Fibroblast of upper back skin (primary cell): ENCODE results near the gene TRDN.
"Not testable (repeated sequence)": the region's sequence is repeated elsewhere in the genome, so short reads cannot be mapped to it uniquely, and the experiment has no call there.

Experiments used
- DNase-seq: peaks from one replicate; pipeline ENCODE4 v3.0.0-alpha.2; 2013

The TRDN gene

DNA sequence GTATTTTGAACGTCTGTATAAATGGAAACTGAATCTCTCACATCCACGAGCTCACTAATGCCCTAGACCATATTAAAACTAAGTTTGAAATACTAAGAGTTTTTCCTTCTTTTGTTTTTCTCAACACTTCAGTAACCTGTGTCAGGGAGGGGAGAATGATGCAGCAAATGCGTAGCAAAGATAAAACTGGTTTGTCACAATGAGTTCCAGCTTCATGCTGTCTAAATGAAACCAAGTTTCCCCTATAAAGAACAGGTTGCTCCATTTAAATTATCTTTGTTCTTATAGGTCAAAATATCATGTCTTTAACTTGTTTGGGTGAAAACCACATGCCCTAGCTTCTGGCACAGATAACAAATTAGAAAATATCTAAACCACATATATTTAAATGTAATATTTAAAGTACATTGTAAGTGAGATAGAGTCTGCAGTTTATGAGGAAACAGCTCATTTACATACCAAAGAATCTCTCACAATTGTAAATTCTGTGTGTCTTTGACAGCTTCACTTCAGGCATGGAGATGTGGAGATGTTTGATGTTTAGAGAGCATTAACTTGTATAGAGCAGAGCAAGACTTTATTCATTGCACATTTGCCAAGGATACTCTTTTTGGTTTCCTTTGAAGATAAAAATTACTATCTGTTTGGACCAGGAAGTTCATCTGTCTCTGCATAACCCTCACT, 7.3 kb downstream of the TRDN start:
- no peak for DNase-seq

DNA sequence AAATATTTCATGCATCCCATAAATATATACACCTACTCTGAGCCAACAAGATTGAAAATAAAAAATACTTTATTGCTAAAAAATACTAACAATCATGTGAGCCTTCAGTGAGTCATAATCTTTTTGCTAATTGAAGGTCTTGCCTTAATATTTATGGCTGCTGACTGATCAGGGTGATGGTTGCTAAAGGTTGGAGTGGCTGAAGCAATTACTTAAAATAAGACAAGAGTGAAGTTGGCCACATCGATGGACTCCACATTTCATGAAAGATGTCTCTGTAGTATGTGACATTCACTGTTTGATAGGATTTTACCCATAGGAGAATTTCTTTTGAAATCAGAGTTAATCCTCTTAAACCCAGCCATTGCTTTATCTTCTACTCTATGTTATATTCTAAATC, 11.1 kb downstream of the TRDN start:
- DNase-seq: no peak

DNA sequence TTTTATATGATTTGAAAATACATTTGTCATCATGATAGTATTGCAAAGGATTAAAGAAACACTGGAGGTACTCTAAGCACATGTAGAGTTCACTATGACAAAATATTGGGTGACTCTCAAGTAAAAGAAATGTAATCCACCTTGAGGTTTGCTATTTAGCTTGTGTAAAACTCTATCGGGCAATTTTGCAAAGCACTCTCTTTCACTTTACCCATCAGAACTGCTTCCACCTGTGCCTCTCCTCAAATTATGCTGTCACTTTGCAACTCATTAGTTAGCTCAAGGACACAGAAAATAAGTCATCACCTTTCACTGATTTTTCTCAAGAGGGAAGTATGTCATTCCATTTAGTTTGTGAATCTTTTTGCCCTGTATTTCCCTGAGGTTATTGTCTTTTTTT, 14.0 kb downstream of the TRDN start:
- DNase-seq: no peak

DNA sequence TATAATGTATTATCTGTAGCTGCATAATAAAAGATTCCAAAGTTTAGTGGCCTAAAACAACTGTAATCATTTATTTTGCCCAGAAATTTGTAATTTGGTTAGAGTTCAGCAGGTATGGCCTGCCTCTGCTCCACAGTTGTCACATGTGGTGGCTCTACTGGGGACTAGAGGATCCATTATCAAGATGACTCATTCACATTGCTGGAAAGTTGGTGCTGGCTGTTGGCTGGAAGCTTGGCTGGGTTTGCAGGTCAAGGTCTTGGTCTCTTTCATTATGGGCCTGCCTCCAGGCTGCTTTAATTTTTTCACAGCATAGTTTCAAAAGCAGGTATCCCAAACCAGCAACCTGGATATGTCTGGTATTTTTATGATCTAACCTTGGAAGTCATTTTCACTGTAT, 17.6 kb downstream of the TRDN start:
- no peak for DNase-seq

DNA sequence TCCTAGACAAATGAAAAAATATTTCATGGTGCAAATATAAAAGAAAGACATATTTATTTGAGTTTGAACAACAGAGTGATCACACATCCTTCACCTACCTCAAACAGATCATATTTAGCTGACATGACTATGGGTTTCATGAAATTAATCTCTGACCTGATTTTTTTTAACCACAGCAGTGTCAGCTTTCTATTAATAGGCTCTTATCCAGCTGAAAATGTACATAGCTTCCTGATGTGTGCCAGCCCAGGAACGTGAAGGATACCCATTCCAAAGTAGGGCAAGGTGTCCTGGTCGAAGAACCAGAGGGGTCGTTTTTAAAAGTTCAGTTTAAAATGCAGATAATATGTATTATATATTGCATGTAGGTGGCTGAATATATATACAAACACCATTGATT, 19.8 kb downstream of the TRDN start:
- no peak for DNase-seq

DNA sequence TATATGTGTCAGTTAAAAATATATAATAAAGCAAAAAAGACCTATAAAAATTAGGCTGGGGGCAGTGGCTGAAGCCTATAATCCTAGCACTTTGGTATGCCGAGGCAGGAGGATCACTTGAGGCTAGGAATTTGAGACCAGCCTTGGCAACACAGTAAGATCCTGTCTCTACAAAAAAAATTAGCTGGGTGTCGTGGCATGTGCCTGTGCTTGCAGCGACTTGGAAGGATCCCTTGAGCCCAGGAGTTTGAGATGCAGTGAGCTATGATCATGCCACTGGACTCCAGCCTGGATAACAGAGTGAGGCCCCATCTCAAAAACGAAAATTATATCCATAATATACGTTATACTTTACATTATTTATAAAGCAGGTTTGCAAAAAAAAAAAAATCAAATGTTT, 20.7 kb downstream of the TRDN start:
- DNase-seq: no peak

DNA sequence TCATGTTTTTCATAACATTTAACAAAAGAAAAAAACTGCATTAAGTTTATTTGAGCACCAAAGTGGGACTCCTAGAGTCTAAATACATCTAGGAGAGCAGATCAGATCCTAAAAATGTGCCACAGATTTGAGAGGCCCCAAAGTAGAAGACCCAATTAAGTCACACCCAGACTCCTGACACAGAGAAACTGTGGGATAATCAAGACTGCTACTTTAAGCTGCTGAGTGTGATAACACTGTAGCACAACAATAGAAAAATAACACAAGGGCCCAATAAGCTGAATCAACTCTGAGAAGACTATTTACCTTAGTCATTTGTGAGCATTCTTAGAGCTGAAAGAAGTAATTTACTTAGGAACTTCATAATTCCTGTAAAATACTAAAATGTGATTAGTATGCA, 26.0 kb downstream of the TRDN start:
- DNase-seq: no peak

DNA sequence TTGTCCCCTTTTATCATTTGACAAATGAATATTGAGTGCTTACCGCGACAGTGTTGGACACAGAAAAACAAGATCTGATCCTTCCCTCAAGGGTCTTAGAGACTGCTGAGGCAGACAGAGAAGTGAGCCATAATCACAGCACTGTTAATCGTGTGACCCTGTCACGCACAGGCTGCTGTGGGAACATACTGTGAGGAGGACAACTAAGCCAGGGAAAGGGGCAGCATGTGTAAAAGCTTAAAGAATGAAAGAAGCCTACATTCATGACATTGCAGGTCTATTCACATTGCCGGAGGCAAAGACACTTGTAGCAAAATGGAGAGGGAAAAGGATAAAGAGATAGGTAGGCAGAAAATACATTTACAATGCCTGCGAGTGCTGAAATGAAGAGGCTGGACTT, 32.7 kb downstream of the TRDN start:
- DNase-seq: no peak

DNA sequence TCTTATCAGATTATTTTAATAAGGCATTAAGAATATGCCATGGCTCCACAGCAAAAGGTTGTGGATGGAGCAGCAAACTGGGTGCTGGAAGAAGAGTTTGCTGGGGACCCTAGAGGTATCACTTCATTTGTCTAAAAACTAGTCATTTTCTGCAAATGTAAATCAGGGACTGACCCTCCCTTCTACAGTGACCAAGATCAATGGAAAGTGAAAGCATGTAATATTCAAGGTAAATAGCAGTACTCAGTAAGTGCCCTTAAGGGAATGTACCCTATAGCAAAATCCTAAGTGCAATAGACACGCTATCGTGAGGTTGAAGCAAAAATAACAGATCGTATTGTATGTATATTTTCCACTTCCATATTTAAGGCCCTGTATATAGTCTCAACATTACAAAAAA, 38.7 kb downstream of the TRDN start:
- DNase-seq: no peak

DNA sequence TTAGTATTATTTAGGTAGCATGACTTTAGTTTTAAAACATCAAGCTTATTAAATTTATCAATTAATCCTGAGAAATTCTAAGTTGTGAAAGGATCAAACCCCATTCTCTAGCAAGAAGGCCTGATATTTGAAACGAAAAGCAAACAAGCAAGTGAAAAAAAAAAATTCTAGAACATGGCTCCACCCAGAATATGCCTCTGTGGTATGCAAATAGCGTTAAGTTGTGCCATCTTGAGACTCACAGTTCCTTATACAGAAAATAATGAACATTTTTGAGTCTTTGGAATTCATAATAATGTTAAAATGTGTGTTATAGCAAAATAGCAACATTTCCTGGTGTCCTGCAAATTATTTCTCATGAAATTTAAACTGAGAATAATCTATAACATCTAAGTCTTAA, 42.0 kb downstream of the TRDN start:
- DNase-seq: no peak

DNA sequence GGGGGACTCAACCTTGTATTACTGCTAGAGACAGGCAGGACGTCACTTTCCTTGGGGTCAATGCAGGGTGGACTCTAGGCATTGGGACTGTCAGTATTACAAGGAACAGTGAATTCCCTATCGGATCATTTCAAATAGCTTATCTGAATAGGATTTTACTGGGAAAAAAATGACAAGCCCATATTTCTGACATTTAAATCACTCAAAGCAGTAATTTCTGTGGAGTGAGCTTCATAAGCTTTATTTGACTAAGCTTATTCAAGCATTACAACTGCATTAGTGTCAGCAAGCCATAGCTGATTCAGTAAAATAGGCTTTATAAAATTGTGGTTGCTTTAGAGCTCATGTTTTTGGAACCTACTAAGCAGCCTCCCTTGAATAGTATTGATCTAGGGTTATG, 44.3 kb downstream of the TRDN start:
- DNase-seq: no peak

DNA sequence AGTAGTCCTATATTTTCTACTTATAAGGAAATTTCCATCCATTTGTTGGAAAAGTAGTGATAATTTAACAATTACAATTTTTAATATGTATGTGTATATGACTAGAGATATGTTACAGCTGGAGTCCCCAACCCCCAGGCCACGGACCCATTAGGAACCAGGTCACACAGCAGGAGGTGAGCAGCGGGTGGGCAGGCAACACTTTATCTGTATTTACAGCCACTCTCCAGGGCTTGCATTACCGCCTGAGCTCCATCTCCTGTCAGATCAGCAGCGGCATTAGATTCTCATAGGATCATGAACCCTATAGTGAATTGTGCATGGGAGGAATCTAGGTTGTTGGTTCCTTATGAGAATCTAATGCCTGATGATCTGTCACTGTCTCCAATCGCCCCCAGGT, 46.8 kb downstream of the TRDN start:
- DNase-seq: no peak

DNA sequence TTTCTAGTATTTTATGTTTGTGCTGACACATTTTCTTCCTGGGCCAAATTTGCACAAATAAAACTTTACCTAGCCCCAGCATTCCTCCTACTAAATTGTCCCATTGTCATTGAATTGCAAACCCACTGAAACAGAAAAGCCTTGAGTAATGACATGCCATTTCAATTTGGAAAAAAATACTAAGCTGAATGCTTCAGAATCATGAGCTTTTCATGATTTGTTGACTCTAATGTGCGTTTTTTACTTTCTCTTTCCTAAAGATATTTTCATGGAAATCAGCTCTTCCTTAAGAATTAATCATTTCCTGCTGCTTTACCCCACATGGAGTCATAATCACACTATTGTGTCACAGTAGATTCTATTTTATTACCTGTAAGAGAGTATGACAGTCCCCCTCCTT, 47.4 kb downstream of the TRDN start:
- DNase-seq: no peak

DNA sequence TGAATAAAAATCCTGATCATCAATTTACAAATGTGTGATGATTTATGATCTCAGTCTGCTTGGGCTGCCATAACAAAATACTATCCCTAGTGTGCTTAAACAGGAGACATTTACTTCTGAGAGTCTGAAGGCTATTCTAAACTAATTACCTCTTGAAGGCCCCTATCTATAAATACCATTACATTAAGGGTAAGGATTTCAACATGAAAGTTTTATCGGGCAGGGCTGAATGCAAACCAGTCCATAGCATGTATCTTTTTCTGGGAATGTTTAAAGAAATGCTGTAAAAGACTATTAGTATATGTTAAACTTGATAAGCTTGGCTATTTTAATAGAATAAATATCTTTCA, 48.2 kb downstream of the TRDN start:
- DNase-seq: no peak

DNA sequence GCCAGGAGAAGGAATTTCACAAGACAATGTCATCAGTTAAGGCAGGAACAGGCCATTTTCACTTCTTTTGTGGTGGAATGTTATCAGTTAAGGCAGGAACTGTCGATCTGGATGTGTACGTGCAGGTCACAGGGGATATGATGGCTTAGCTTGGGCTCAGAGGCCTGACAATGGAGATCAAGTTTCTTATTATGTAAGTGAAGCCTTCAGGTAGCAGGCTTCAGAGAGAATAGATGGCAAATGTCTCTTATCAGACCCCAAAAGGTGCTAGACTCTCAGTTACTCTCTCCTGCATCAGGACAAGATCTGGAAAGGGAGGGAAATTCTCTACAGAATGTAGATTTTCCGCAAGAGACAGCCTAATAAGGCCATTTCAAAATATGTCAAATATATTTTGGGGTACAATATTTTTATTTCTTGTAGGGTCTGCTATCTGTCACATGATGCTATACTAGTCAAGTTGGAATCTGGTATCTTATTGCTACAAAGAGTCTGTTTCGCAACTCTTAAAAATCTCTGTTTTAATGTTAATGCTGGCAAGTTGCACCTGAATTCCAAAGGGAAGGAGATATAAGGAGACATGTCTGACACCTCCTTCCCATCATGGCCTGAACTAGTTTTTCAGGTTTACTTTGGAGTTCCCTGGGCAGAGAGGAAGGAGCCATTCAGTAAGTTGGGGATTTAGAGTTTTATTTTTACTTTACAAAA, 48.8 kb downstream of the TRDN start:
- DNase-seq: no peak

DNA sequence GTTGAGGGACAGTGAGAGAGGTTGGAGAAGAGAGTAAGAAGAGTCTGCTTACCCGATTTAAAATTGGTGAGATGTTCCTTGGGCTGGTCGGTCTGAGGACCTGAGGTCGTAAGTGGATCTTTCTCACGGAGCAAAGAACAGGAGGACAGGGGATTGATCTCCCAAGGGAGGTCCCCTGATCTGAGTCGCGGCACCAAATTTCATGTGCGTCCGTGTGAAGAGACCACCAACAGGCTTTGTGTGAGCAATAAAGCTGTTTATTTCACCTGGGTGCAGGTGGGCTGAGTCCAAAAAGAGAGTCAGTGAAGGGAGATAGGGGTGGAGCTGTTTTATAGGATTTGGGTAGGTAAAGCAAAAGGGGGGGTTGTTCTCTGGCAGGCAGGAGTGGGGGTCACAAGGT, 49.3 kb downstream of the TRDN start:
- not testable (repeated sequence) for DNase-seq

DNA sequence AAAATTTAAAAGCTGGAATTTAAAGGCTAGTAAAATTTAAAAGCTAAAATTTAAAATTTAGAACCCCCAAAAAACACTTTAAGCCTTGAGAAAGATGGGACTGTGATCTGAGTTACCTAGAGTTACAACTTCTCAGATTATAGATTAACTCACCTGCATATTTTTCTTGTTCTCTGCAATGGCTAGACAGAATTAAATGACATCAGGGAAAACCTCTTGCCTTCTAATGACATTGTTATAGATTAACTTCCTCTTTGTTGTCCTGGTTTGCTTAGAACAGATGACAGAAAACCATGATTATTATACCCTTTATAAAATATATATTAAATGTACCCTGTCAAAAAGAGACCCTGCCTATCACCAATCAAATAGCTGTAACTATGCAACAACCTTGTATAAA, 56.4 kb downstream of the TRDN start:
- no peak for DNase-seq

DNA sequence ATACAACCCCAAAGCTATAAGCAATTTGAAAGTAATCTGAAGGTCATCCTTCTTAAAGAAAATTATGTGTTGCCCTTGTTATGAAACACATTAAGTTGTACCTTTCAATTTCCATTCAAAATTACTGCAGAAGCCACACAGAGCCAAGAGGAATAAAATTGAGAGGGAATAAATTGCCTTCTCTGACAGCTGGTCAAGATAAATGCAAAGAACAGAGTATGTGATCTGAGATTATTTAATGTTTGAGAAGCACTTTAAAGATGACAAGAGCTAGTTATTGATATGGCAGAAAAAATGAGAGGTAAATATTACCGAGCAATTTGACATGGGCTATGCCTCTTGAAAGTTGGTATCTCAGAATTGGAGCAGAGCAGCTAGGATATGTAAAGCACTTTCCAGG, 61.6 kb downstream of the TRDN start:
- DNase-seq: no peak

DNA sequence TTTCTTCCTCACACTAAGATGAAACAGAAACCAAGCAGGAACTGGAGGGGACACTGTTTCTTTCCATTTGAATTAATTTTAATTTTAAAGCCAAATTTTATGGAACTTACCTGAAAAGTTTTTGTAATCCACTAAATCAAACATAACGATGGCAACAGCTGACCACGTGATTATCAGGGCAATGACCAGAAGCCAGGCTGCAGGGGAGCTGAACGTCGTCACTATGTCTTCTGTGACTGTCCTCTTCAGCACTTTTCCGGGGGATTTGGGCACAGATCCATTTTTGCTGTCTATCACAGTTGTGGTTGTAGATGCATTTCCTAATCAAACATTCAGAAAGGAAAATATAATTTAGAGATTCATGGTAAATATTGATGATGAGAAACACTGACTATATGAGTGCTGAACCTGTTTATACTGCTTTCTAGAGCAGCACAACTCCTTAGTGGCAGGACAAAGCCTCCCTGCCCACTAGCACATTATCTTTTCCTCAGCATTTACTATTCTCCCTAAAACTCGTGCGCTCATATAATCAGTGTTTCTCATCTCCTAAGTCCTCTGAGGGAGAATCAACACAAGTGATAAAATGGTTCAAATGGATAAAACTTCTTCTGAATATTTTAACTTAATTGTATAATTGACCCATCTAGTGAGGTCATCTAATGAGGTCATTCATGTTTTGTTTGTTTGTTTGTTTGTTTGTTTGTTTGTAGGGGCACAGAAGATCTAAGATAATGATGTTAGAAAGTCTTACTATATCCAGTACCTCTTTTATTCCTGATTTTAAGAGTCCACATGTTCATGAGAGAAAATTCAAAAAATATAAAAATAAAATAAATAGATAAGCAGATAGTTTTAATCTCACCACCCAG, 65.7 kb downstream of the TRDN start:
- no peak for DNase-seq

DNA sequence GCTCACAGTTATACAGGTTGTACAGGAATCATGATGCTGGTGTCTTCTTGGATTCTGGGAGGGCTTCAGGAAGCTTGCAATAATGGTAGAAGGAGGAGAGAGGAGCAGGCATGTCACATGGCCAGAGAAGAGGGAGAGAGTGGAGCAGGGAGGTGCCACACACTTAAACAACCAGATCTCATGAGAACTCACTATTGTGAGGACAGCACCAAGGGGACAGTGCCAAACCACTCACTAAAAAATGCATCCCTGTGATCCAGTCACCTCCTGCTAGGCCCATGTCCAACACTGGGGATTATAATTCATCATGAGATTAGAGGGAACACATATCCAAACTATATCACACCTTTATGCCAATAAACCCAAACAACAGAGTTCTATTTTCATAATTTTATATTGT, 67.2 kb downstream of the TRDN start:
- DNase-seq: no peak

DNA sequence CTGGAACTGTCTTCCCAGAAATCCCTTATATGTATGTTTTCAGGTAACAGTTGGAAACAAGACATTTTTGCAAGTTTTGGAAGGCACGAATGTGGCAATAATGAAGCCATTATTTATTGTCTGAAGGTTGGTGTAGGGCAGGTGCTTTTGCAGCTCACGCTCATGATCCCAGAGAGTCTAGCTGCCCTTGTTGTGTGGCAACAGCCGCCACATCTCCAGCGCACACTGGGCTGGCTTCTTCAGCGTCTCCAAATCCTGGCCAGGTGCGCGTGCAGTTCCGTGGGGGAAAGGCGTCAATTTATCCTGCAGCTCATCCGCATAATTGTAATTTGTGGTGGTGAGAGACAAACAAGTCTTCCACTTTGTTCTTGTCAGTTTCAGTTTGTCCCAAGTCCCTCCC, 71.2 kb downstream of the TRDN start:
- no peak for DNase-seq

DNA sequence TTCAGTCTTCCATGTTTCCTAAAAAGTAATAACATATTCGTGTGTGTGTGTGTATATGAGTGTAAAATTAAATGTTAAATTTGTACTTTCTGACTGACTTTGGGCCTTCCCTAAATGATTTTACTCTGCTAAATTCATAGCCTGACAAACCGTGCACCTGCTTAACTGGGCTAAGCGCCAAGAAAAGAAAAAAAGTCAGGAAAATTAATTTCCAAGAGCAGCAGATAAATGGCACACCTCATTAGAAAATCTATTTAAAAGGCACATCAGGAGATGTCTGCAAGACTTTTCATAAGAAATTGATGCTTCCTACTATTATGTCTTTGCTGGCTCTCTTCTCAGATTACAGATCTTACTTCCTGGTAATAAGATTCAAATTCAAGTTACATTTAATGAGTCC, 72.4 kb downstream of the TRDN start:
- DNase-seq: no peak

DNA sequence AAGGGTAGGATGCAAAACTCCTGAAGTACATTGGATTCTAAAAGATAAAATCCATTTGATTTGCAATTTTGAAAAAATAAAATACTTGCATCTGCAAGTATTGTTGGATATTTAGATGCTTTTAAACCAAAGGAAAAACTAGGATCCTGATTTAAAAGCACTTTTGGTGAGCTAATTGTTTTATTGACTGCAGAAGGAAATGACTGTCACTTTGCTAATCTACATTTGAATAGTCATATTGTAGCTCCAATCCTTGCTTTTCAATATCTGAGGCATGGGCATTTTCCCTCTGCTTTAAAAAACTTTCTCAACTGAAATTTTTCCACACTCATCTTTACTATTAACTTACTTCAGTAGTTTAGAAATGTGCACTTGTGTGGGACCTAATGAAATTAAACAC, 74.1 kb downstream of the TRDN start:
- no peak for DNase-seq

DNA sequence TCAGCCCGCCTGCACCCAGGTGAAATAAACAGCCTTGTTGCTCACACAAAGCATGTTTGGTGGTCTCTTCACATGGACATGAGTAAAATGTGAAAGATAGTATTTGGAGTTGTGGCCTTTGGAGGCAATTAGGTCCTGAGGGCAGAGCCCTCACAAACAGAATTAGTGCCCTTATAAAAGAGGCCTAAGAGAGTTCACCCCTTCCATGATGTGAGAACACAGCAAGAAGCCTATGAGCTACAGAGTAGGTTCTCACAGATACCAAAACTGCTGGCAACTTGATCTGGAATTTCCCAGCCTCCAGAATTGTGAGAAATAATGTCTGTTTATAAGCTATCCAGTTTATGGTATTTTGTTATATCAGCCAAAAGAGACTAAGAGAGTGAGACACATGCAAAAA, 74.5 kb downstream of the TRDN start:
- DNase-seq: no peak
